Omental fat pad (tissue), 4 donors: ENCODE data around the gene PTAFR. TPM values are rescaled to one million over a fixed set of nuclear protein-coding genes. Genes with fewer than 3 reads are reported as not detected.

Experiments
- ATAC-seq: fragments of 150-250 bp; one replicate; pipeline ENCODE4 v1.9.1; 2016; ENCODE audit warnings: mild to moderate bottlenecking, moderate library complexity; ENCODE audit not compliant: low FRiP score
- DNase-seq: peaks from one replicate; pipeline ENCODE4 v3.0.0-alpha.2; 2019; ENCODE audit warnings: low spot score
- CTCF ChIP-seq, 3 donors: fragments of 450-650 bp; IDR thresholded peaks; one replicate each; pipeline ENCODE4 v1.5.1; 2016 to 2017; ENCODE audit warnings: antibody characterized with exemption in 3 of 3, mild to moderate bottlenecking in 3 of 3, moderate library complexity in 2 of 3
- total RNA-seq, 4 donors: library from RNA; depleted of rRNA; stranded (reverse); fragments of >200 nt; gene quantifications; one replicate each; pipeline ENCODE4 v1.1.0, GENCODE V29; 2016

Gene PTAFR, protein sequence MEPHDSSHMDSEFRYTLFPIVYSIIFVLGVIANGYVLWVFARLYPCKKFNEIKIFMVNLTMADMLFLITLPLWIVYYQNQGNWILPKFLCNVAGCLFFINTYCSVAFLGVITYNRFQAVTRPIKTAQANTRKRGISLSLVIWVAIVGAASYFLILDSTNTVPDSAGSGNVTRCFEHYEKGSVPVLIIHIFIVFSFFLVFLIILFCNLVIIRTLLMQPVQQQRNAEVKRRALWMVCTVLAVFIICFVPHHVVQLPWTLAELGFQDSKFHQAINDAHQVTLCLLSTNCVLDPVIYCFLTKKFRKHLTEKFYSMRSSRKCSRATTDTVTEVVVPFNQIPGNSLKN
- total RNA-seq = 10 to 100 TPM in 3 of 4 donors, 1 to 10 TPM in 1; 8.2 to 28.3 (median 19.0) TPM

- no peak for TF ChIP-seq CTCF (IDR thresholded peaks at IDR 0.05)
- ATAC-seq (no peak), DNase-seq (no peak)
These were observed at the start of gene PTAFR for GRCh38 chr1:28176492-28177470. TSS of gene PTAFR (minus strand) at chr1:28176690. CDS start at chr1:28151021, 25,669 bp downstream.

GRCh38 chr1:28213315-28213714 lies 36.8 kb upstream of the PTAFR start:
- DNase-seq (no peak), ATAC-seq (no peak)
- no peak for TF ChIP-seq CTCF (IDR thresholded peaks at IDR 0.05)

DNA sequence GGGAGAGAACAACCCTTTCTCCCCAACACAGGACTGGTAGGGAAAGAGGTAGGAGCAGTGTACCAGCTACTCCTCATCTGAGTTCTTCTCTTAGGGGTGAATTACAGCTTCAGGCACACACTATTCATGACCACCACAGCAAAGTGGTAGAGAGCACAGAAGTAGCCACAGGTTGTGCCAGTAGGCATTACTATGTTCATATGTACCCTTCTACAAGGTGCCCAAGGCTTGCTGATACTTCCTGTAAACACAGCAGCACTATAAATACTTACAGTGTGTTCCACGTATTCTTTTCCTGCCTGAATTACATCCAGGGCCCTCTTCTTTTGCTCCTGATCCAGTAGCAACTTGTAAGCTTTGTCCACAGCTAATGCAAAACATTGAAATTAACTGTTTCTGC lies 33.2 kb upstream of the PTAFR start:
- ATAC-seq (no peak), DNase-seq (no peak)
- TF ChIP-seq CTCF (IDR thresholded peaks at IDR 0.05) = no peak

GRCh38 chr1:28208818-28209441 lies 32.4 kb upstream of the PTAFR start:
- DNase-seq = no peak
- no peak for TF ChIP-seq CTCF (IDR thresholded peaks at IDR 0.05)
- no peak for ATAC-seq

DNA sequence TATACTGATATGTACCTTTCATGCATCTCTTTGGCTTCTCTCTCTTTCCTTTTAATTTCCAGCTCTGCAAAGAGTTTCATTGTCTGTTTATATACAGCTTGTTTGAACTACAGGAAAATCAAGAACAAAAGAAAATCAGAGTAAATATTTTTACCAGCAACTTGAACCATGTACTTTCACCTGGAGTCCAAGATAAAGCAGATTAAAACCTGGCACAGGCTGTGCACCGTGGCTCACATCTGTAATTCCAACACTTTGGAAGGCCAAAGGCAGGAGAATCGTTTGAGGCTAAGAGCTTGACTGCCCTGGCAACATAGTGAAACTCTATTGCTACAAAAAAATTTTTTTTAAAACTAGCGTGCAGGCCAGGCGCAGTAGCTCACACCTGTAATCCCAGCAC lies 28.8 kb upstream of the PTAFR start:
- no peak for ATAC-seq
- DNase-seq = no peak
- TF ChIP-seq CTCF (IDR thresholded peaks at IDR 0.05) = no peak

DNA sequence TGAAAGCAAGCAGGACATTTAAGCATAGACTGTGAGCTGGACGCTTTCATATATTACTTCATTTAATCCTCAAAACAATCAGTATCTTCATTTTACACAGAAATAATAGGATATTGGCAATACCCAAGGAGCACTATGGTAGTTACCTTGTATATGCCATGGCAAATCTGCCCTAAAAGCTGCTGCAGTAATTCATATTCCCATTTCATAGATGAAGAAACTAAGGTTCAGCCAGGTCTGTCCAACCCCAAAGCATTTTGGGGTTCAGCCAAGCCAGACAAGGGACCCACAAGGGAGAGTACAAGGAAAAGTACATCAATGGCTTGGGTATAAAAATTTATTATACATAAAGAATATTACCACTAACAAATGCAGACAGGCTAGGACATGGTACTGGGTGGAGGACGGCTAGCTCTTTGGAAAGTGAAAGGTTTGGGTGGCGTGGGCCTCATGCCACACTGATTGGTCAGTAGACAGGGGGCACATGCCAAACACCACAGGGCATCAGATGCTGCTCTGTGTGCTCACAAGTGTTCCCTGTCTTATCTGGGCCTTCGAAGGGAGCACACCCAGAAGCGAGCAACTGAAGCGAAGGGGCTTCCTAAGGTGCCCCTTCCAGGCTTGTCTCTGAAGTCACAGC lies 23.9 kb upstream of the PTAFR start:
- DNase-seq = no peak
- no peak for TF ChIP-seq CTCF (IDR thresholded peaks at IDR 0.05)
- ATAC-seq = no peak
